NCI-H2227 treated with DMSO at 0.1 percent for 48 hours (cell line): ENCODE data around the gene ZDHHC7.
A peak's percentile ranks its signal among the peaks of the same experiment; 100 is the strongest.
"Not testable (repeated sequence)": the region's sequence is repeated elsewhere in the genome, so short reads cannot be mapped to it uniquely, and the experiment has no call there.

Experiments
- DNase-seq: peaks from one replicate; lab custom pipeline; 2025; lab: John Stamatoyannopoulos, UW

ZDHHC7 gene

DNA sequence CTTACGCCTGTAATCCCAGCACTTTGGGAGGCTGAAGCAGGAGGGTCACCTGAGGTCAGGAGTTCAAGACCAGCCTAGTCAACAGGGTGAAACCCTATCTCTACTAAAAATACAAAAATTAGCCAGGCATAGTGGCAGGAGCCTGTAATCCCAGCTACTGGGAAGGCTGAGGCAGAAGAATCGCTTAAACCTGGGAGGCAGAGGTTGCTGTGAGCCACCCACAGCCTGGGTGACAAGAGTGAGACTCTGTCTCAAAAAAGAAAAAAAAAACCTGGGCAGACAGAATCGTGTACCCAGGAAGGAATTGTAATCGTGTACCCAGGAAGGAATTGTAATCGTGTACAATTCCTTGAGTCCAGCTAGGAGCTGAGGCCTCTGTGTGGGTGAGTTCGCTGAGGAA, 72.7 kb downstream of the ZDHHC7 start:
- not testable (repeated sequence) for DNase-seq

DNA sequence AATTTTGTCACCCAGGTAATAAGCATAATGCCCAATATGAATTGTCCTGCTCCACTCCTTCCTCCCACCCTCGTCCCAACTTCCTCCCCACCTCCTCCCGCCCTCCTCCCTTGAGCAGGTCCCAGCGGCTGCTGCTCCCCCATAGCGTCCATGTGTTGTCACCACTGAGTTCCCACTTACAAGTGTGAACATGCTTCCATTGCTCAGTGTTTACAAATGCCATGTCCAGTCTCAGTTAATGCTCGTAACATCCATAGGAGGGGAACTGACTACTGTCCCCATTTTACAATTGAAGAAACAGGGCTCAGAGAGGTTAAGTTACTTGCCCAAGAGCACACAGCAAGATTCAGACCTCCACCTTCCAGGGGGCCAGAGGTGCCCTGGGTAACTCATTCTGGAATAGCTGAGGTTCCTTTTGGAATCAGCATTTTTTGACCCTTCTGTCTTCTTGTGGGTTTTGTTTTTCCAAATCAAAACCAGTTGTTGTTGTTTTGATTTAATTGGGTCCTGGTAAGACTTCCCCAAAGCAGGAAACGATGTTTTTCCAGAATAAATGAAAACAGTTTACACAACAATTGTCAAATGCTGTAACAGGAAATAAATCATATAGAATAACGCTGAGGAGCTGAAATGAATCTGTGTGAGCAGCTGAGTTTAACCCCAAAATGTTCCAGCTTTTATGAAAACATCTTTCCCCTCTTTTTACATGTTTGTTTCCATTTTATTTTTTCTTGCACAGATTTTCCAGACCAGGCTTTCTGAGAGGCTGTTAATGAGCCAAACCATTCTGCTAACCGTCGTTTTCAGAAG, 73.9 kb downstream of the ZDHHC7 start:
- no peak for DNase-seq

DNA sequence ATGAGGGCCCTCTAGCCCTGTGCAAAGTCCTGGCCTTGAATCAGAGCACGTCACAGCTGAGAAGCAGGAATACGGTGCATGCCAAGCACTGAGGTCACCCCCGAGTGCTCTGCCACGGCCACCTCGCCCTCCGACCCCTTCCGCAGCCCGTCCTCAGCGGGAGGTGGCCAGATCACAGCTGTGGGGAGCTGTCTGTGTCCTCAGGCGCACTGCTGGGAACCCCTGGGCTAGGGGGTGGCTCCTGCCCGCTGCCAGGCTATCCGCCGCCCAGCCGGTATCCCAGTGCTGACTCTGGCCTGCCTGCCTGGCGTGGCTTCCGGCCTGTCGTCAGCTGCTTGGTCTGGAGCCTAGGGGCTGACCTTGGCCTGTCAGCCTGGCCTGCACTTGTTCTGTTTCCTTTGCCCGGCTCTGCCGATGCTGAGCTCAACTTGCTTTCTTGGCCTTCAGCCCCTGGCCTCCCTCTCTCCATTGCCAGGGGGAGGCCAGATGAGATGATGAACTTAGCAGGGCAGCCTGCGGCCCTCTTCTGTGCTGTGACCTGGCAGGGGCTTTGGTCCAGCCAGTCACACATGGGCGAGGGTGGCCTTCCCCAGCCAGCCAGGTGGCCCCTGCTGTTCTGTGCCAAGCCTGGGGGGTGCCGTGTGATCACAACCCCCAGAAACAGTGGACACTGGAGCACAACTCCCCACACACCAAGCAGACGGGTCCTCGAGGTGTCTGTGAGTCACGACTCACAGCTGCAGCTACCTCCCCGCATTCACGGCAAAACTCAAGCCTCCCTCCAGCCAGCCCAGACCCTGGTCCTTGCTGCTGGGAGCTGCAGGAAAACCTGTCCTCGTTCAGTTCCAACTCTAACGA, 77.3 kb downstream of the ZDHHC7 start:
- no peak for DNase-seq

DNA sequence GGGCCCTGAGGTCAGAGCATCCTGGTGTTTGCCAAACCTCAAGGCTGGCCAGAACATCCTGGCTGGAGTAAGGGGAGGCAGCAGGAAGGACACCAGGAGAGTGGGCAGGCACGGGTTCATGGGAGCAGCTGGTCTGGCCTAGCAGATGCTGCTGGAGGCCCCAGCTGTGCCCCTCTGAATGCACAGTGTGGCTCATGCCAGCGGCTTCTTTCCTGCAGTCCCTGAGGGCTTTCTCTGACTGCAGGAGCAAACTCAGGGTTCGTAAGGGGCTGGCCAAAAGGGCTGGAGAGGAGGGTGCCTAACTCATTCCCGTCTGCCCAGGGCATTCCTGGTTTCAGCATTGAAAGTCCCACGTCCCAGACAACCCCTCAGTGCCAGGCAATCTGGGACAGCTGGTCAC, 78.7 kb downstream of the ZDHHC7 start:
- no peak for DNase-seq

DNA sequence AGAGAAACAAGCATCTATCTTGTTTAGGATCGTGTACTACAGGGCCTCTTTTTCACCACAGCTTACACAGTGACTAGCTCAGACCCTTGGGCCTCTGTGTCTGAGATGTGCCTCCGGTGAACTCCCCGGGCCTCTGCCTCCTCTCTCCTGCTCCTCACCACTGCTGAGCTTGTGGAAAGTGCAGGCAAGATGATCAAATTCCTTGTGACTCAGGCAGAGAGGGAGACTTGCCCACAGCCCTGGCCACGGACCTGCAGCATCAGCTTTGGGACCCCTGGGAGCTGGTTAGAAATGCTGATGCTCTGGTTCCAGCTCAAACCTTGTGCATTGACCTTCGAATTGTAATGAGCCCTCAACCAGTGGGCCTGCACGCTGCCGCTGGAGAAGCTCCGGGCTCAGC, 79.8 kb downstream of the ZDHHC7 start:
- DNase-seq = no peak

DNA sequence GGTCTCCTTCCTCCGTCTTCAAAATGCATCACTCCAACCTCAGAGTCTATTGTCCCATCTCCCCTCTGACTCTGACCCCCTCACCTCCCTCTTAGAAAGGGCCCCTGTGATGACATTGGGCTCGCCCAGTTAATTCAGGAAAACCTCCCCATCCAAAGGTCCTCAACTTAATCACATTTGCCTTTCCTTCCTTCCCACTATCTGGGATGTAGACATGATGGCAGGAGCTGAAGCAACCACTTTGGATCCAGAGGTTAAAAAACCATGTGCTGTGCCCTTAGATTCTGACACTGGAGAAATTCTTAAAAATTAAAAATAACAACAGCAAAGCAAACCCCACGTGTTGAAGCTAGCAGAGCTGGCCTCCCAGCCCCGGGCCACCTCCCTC, 80.2 kb downstream of the ZDHHC7 start:
- DNase-seq = no peak

DNA sequence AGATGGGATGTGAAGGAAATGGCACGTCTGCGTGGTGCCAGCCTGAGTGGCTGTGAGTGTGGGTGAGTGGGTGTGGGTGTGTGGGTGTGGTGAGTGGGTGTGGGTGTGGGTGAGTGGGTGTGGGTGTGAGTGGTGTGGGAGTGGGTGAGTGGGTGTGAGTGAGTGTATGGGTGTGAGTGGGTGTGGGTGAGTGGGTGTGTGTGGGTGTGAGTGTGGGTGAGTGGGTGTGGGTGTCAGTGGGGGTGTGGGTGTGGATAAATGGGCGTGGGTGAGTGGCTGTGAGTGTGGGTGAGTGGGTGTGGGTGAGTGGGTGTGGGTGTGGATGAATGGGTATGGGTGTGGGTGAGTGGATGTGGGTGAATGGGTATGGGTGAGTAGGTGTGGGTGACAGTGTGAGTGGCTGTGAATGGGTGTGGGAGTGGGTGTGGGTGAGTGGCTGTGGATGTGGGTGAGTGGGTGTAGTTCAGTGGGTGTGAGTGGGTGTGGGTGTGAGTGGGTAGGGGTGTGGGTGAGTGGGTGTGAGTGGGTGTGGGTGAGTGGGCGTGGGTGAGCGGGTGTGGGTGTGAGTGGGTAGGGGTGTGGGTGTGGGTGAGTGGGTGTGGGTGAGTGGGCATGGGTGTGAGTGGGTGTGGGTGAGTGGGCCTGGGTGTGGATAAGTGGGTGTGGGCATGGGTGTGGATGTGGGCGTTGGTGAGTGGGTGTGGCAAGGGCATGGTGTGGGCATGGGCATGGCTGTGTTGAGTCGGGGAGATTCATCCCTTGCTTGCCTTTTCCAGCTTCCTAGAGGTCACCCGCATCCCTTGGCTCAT, 80.8 kb downstream of the ZDHHC7 start:
- DNase-seq = no peak

DNA sequence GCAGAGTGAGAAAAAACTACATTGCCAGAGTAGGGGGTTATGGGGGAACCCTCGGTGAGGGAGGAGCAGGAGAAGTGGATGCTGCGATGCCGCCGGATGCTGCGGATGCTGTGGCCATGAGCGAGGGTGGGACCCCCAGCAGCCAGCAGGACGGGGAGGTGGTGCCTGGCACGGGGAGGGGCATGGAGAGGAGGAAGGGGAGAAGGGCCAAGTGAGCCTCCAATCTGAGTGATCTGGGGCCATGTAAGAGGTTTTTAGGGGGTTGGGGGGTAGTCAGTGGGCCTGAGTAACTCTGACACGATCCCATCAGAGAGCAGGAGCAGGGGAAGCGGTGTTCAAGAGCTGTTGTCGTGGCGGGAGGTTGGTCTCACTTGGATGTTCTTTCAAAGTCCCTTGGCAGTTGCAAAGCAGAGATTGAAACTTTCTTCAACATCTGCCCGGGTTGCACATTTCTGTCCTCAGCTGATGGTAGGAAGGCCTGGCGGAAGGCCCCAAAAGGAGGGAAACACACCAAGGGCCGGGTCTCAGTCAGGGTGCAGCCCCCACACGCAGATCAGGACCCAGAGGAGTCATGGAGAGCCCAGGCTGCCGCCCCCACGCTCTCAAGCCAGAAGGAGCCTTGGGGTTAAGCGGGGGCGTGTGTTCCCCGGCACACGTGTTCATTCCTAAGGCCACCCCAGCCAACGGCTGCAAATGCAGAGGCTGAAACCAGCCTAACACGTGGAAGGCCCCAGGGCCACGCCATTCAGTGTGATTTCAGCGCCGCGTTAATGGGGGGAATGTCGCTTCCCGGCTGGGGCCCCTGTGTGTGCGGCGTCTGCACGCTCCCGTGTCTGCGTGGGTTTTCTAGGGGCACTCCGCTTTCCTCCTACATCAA, 81.7 kb downstream of the ZDHHC7 start:
- DNase-seq = no peak

DNA sequence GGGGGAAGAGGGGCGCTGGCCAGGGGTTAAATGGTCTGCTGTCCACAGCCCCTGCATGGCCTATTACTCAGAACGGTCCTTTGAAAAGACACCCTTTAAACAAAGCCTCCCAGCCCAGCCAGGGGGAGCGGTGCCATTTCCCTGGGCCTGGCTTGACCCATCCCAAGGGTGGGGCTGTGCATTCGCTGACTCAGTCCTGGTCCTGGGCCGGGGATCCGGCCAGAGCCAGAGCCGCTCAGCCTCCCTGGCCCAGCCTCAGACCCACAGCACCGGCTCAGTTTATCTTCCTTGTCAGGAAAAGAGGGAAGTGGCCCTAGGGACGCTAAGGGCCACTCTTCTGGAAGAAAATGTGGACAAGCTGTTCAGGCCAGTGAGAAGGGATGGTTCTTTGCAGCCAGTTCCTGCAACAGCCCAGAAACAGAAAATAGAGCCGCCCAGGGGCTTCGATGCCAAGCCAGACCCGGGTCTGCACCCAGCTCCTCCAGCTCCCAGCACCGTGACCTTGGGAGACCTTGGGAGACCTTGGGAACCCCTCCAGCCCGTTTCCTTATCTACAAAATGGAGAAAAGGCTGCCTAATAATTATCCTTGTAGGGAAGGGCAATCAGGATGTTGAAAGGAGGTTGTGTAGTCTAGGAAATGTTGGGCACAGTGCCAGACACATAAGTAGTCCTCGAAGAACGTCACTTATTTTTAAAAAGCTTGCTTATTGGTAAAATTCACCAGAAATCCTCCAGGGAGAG, 82.5 kb downstream of the ZDHHC7 start:
- DNase-seq = peak; percentile 20

DNA sequence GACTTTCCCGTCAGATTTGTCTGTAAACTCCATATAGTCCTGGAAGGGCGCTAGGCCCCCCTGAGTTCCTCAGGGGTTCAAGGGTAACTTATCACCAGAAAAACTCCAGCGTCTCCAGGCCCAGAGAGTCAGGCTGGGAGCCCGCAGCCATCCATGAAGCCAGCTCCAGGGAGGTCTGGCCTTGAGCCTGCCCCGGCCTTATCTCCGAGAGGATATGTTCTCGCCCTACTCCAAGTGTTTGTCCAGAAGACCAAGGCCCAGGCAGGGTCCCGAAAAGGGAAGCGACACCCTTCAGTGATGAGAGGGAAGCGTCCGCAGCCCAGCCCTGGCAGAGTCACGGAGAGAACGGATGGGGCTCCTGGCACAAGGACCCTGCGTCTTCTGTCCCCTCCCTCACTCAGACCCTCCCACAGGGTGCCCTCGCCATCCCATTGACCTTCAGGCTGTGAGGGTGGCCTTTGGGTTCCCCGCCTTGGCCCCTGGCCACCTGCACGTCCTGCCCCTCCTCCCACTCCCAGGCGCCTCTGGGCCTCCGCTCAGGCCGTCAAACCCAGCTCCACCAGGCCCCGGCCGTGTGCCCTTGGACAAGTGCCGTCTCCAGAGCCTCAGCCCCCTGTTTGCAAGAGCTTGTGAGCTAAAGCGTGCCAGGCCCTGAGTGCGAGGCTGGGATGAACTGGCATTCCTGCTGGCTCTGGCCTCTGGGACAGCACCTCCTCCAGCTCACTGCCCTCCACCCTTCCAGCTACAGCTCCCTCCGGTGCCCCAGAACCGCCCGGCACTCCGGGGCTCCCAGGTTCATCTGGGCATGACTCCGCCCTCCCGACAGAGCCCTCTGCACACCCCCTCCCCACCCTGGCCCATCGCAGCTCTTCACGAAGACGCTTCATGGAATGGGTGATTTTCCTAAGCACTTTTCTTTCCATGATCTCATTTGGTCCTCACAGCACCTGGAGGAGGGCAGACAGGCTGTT, 83.4 kb downstream of the ZDHHC7 start:
- no peak for DNase-seq

DNA sequence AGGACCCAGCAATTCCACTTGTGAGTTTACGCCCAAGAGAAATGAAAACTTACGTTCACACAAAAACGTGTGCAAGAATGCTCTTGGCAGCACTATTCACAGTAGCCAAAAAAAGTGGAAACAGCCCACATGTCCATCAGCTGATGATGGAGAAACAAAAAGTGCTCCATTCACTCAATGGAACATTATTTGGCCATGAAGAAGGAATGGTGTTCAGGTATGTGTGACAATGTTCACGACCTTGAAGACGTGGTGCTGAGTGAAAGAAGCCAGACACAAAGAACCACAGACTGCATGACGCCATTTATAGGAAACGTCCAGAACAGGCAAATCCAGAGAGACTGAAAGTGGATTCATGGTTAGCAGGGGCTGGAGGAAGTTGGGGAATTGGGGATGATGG, 84.9 kb downstream of the ZDHHC7 start:
- DNase-seq = no peak

DNA sequence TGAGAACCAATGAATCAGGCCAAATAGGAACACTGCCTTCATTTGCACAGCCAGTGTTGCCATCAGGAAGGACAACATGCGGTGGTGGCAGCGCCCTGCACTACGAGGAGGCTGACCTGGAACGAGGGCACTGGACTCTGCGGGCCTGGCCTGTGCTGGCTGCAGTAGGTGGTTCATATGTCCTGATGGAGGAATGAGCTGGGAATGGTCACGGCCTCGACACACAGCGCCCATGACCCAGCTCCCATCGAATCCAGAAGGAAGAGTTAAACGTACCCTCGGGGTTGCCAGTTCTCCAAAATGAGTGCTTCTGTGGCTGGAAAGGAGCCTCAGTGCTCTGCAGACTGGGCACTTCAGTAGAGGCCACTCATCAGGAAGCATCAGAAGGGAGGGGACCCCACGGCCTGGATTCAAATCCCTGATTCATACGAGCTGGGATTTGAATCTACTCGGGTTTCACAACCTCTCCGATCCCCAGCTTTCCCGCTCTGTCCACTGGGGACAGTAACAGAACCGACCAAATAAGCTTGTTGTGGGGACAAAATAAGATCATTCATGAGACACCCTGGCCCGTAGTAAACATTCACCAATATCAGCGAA, 85.5 kb downstream of the ZDHHC7 start:
- no peak for DNase-seq

DNA sequence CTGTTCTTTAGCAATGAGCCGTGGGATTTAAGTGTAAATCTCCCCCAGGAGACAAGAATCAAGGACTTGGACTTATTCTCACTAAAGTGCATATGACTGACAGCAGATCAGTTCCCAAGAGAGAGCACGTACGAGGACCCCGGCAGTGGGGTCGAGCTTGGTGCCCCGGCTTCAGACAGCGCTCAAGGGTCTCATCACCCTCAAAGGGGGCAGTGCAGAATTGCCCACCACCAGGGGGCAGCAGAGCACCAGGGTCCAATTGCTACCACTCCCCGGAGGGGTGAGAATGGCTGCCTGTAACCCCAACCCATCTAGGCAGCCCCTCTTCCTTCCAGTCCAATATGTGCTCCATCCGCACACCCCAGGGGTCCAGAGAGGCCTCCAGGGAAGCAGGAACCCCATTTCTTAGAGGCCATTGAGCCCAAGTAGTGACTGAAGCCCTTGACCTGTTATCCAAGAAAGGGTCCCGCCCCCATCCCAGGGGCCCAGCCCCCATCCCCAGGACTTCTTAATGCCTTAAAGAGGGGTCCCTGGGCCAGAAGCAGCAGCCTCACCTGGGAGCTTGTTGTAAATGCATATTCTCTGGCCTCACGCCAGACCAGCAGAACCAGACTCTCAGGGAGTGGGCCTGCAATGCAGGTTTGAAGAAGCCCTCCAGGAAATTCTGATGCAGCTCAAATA, 86.1 kb downstream of the ZDHHC7 start:
- DNase-seq = no peak

DNA sequence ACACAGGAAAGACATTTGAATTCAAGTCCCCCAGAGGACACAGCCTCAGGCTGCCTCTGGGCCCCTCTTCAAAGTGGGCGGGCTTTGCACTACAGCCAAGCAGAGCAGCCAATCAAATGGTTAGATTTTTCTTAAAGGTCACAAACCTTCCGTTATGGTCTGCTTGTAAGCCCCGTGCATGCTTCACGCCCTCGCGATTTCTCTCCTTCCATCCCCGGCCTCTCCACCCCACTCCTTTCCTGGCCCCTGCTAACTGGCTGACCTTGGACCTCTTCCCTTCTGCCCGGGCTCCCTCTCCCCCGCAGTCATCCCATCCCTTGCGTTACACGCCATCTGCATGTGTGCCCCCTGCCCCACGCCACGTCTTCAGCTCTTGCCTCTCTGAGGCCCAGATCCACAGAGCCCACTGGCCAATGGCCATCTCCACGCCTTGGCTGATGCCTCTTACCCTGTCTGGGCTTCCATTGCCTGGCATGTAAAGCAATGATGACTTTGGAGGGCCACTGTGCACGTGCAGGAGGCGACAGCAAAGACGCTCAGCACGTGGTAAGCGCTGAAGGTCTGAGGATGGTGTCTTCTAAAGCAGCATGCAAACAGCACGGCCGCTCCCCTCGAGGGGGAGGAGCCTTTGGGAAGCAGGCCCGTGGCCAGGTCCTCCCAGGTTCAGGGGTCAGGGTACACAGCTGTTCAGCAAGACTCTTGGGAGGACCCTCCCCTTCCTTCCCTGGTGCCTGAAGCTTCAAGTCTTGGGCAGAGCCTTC, 86.8 kb downstream of the ZDHHC7 start:
- no peak for DNase-seq
